GM19099 (cell line): ENCODE measurements around the gene RCBTB1.

Experiments used
- POLR2A ChIP-seq: IDR thresholded peaks from 3 replicates; pipeline ENCODE4 v1.6.1; 2011; ENCODE audit warnings: low read depth; ENCODE audit not compliant: insufficient read length; ENCODE audit errors: extremely low read depth

Gene RCBTB1

GRCh38 chr13:49571299-49572240 is 13.8 kb downstream of the RCBTB1 start:
- TF ChIP-seq POLR2A, result no peak

- TF ChIP-seq POLR2A, result no peak
Observed at GRCh38 chr13:49569993-49570689, 15.2 kb downstream of the RCBTB1 start.

GRCh38 chr13:49567491-49567890 is 17.9 kb downstream of the RCBTB1 start:
- TF ChIP-seq POLR2A, result no peak

GRCh38 chr13:49566461-49566860 is 18.9 kb downstream of the RCBTB1 start:
- TF ChIP-seq POLR2A, result no peak

GRCh38 chr13:49563516-49563915 is 21.8 kb downstream of the RCBTB1 start:
- TF ChIP-seq POLR2A, result no peak

- no peak for TF ChIP-seq POLR2A
Observed at GRCh38 chr13:49561062-49561410, 24.3 kb downstream of the RCBTB1 start.

- no peak for TF ChIP-seq POLR2A
Observed at GRCh38 chr13:49560270-49561061, 24.9 kb downstream of the RCBTB1 start.

- no peak for TF ChIP-seq POLR2A
Observed at GRCh38 chr13:49559006-49559405, 26.4 kb downstream of the RCBTB1 start.

- no peak for TF ChIP-seq POLR2A
Observed at GRCh38 chr13:49554387-49554786, 31.0 kb downstream of the RCBTB1 start.

- TF ChIP-seq POLR2A, result no peak
Observed at GRCh38 chr13:49553888-49554287, 31.5 kb downstream of the RCBTB1 start.

- no peak for TF ChIP-seq POLR2A
Observed at GRCh38 chr13:49550942-49551644, 34.3 kb downstream of the RCBTB1 start.

- TF ChIP-seq POLR2A, result no peak
Observed at GRCh38 chr13:49549289-49549688, 36.1 kb downstream of the RCBTB1 start.

- TF ChIP-seq POLR2A, result no peak
Observed at GRCh38 chr13:49546561-49546960, 38.8 kb downstream of the RCBTB1 start.

- TF ChIP-seq POLR2A, result no peak
Observed at GRCh38 chr13:49545661-49546060, 39.7 kb downstream of the RCBTB1 start.

GRCh38 chr13:49543656-49544055 is 41.7 kb downstream of the RCBTB1 start:
- no peak for TF ChIP-seq POLR2A
